H9 (cell line): ENCODE data around the gene NFIX. TPM values are rescaled to one million over a fixed set of nuclear protein-coding genes. Genes with fewer than 3 reads are reported as not detected.
A peak's percentile ranks its signal among the peaks of the same experiment; 100 is the strongest.

Experiments used
- DNase-seq: peaks from one replicate; pipeline ENCODE4 v3.0.0-alpha.2; 2017
- H2AFZ ChIP-seq: one replicate; pipeline ENCODE4 v1.6.1; 2013; ENCODE audit warnings: mild to moderate bottlenecking, low read length, control low read depth, moderate library complexity
- H2AK5ac ChIP-seq: 2 replicates; pipeline ENCODE4 v1.6.1; 2013; ENCODE audit warnings: low read length, control low read depth, mixed read lengths; ENCODE audit not compliant: insufficient read length
- H2BK120ac ChIP-seq: one replicate; pipeline ENCODE4 v1.6.1; 2013; ENCODE audit warnings: low read depth, mild to moderate bottlenecking, low read length, control low read depth, inconsistent platforms; ENCODE audit not compliant: poor library complexity, severe bottlenecking
- H2BK12ac ChIP-seq: 2 replicates; pipeline ENCODE4 v1.6.1; 2013; ENCODE audit warnings: low read length, control low read depth, mixed read lengths, low read depth; ENCODE audit not compliant: insufficient read length
- H2BK15ac ChIP-seq: 2 replicates; pipeline ENCODE4 v1.6.1; 2013; ENCODE audit warnings: low read depth, low read length, control low read depth
- H2BK20ac ChIP-seq: one replicate; pipeline ENCODE4 v1.6.1; 2013; ENCODE audit warnings: low read depth, mild to moderate bottlenecking, low read length, control low read depth, inconsistent platforms; ENCODE audit not compliant: poor library complexity, severe bottlenecking
- H2BK5ac ChIP-seq: 2 replicates; pipeline ENCODE4 v1.6.1; 2013; ENCODE audit warnings: low read length, control low read depth, mixed read lengths; ENCODE audit not compliant: insufficient read length
- H3K14ac ChIP-seq: 2 replicates; pipeline ENCODE4 v1.6.1; 2013; ENCODE audit warnings: low read length, control low read depth; ENCODE audit not compliant: insufficient read depth
- H3K18ac ChIP-seq: 2 replicates; pipeline ENCODE4 v1.6.1; 2013; ENCODE audit warnings: low read depth, mild to moderate bottlenecking, mixed read lengths, low read length, control low read depth; ENCODE audit not compliant: insufficient read length
- H3K23ac ChIP-seq: 2 replicates; pipeline ENCODE4 v1.6.1; 2013; ENCODE audit warnings: low read length, control low read depth, mixed read lengths, low read depth; ENCODE audit not compliant: insufficient read length
- H3K23me2 ChIP-seq: 2 replicates; pipeline ENCODE4 v1.6.1; 2013; ENCODE audit warnings: low read depth, mild to moderate bottlenecking, mixed read lengths, low read length, control low read depth; ENCODE audit not compliant: insufficient read length, poor library complexity, severe bottlenecking
- H3K27ac ChIP-seq: 2 replicates; pipeline ENCODE4 v1.5.1; 2013; ENCODE audit warnings: low read length, control low read depth, mixed read lengths, low read depth; ENCODE audit not compliant: insufficient read length
- H3K27me3 ChIP-seq: 2 replicates; pipeline ENCODE4 v1.6.1; 2013; ENCODE audit warnings: low read length, control low read depth, inconsistent platforms; ENCODE audit not compliant: insufficient read depth
- H3K4ac ChIP-seq: 2 replicates; pipeline ENCODE4 v1.6.1; 2013; ENCODE audit warnings: low read depth, mild to moderate bottlenecking, control low read depth, inconsistent platforms, low read length, moderate library complexity
- H3K4me1 ChIP-seq: 2 replicates; pipeline ENCODE4 v1.6.1; 2013; ENCODE audit warnings: low read length, control low read depth, inconsistent platforms; ENCODE audit not compliant: insufficient read depth
- H3K4me2 ChIP-seq: 2 replicates; pipeline ENCODE4 v1.6.1; 2013; ENCODE audit warnings: low read length, control low read depth, mixed read lengths; ENCODE audit not compliant: insufficient read length, insufficient read depth
- H3K56ac ChIP-seq: 2 replicates; pipeline ENCODE4 v1.6.1; 2013; ENCODE audit warnings: low read depth, mild to moderate bottlenecking, mixed read lengths, low read length, control low read depth; ENCODE audit not compliant: insufficient read length
- H3K79me1 ChIP-seq: 2 replicates; pipeline ENCODE4 v1.6.1; 2013; ENCODE audit warnings: low read depth, mild to moderate bottlenecking, moderate library complexity, low read length, control low read depth, inconsistent platforms; ENCODE audit not compliant: insufficient read depth, poor library complexity, severe bottlenecking
- H3K79me2 ChIP-seq: 2 replicates; pipeline ENCODE4 v1.6.1; 2013; ENCODE audit warnings: low read length, control low read depth, inconsistent platforms; ENCODE audit not compliant: insufficient read depth
- H3K9ac ChIP-seq: 2 replicates; pipeline ENCODE4 v1.6.1; 2013; ENCODE audit warnings: low read length, control low read depth, mixed read lengths; ENCODE audit not compliant: insufficient read length; ENCODE audit errors: extremely low read depth
- H3K9me3 ChIP-seq: one replicate; pipeline ENCODE4 v1.6.1; 2013; ENCODE audit warnings: low read depth, low read length, inconsistent platforms; ENCODE audit not compliant: control insufficient read depth
- H3T11ph ChIP-seq: one replicate; pipeline ENCODE4 v1.6.1; 2013; ENCODE audit warnings: mild to moderate bottlenecking, low read length, control low read depth, inconsistent platforms
- H4K20me1 ChIP-seq: one replicate; pipeline ENCODE4 v1.6.1; 2013; ENCODE audit not compliant: control insufficient read depth, insufficient read length, insufficient read depth
- H4K5ac ChIP-seq: 2 replicates; pipeline ENCODE4 v1.6.1; 2013; ENCODE audit warnings: low read depth, mild to moderate bottlenecking, mixed read lengths, low read length, control low read depth; ENCODE audit not compliant: insufficient read length
- H4K8ac ChIP-seq: replicated peaks from 2 replicates; pipeline ENCODE4 v1.6.1; 2013; ENCODE audit warnings: low read length, control low read depth, mixed read lengths, low read depth; ENCODE audit not compliant: insufficient read length
- H4K91ac ChIP-seq: 2 replicates; pipeline ENCODE4 v1.6.1; 2013; ENCODE audit warnings: low read depth, mild to moderate bottlenecking, moderate library complexity, mixed read lengths, low read length, control low read depth; ENCODE audit not compliant: insufficient read length
- H3K27ac Mint-ChIP-seq, 3 experiments: 2 replicates in 2 of 3; 3 replicates in 1 of 3; pipeline ENCODE4 v1.8.0; 2020 to 2021; ENCODE audit warnings: mixed read lengths in 3 of 3, mild to moderate bottlenecking in 1 of 3, moderate library complexity in 1 of 3
- H3K27me3 Mint-ChIP-seq: 2 replicates; pipeline ENCODE4 v1.8.0; 2021; ENCODE audit warnings: low read depth, mild to moderate bottlenecking, moderate library complexity, mixed read lengths
- H3K36me3 Mint-ChIP-seq, 3 experiments: 2 replicates in 2 of 3; 3 replicates in 1 of 3; pipeline ENCODE4 v1.8.0; 2020 to 2021; ENCODE audit warnings: low read depth in 3 of 3, mixed read lengths in 3 of 3; ENCODE audit not compliant: insufficient read depth in 1 of 3
- H3K4me1 Mint-ChIP-seq, 2 experiments: 2 replicates each; pipeline ENCODE4 v1.8.0; 2020; ENCODE audit warnings: mixed read lengths in 2 of 2
- H3K4me3 Mint-ChIP-seq, 2 experiments: 2 replicates in 1 of 2; 3 replicates in 1 of 2; pipeline ENCODE4 v1.8.0; 2020 to 2021; ENCODE audit warnings: mild to moderate bottlenecking in 2 of 2, mixed read lengths in 2 of 2, moderate library complexity in 1 of 2
- H3K9me3 Mint-ChIP-seq, 2 experiments: 2 replicates in 1 of 2; 3 replicates in 1 of 2; pipeline ENCODE4 v1.8.0; 2020; ENCODE audit warnings: mild to moderate bottlenecking in 2 of 2, mixed read lengths in 2 of 2, moderate library complexity in 1 of 2
- WGBS: extraction: QIAGEN DNeasy Blood & Tissue Kit; methylation state at CpG from one replicate; pipeline ENCODE4 v1.1.7; 2013; ENCODE audit warnings: missing lambda C conversion rate, low lambda C conversion rate, mixed read lengths; ENCODE audit not compliant: insufficient read length; ENCODE audit errors: extremely low coverage; 5-methylcytosine and 5-hydroxymethylcytosine counted together
- total RNA-seq: library from RNA; stranded (reverse); gene quantifications from 2 replicates; pipeline ENCODE4 v1.2.1, GENCODE V29; 2021
- TF ChIP-seq, protein P1 (sequence below): fragments of 200-600 bp; sonication (generic); conservative IDR thresholded peaks from 3 replicates; pipeline ENCODE4 v1.8.0; 2021; ENCODE audit warnings: antibody characterized with exemption, mild to moderate bottlenecking

NFIX gene
- total RNA-seq, 1 experiment from 2014 or later, result 0.31 TPM

DNA sequence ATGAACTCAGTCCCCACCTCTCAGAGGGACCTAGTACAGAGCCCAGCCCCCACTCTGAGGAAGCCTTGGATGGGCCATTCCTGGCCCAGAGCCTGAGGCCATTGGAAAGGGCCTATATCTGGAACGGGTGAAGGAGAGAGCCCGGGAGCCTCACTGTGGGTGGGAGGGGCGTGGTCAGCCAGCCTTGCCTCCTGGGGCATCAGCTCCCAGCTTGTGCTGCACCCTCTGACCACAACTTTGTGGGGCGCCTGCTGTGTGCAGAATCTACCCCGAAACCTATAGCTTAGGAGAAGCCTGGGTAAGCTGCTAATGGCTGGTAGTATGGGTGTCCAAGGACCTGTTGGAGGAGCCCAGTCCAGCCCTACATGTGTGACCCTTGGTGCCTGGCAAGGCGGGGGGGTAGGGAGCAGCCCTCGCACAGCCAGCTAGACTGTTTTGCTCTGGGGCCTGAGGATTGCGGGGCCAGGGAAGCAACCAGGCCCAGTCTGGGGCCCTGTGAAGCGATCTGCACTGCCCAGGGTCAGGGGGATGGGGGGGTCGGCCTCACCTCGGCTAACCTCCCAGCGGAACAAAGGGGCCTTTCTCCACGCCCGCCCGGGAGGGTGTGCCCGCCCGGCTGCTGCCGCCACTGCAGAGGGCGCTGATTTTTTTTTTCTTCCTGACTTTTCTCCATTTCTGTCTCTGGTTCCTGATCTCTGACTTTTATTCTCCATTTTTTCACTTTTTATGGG, 65.1 kb downstream of the NFIX start:
- Histone ChIP-seq H3K9ac (no peak overlapping the region), H3K79me1 (no peaks in the 10 kb centered on the region), H3K18ac (no peak overlapping the region), H3K14ac (no peak overlapping the region), H3K9me3 (no peaks in the 10 kb centered on the region), H2BK120ac (no peak overlapping the region), H2BK12ac (no peak overlapping the region), H2BK5ac (no peak overlapping the region), H3K4me2 (peak overlapping the region; percentile 27), H3K79me2 (no peaks in the 10 kb centered on the region), H3K56ac (no peak overlapping the region), H3K4ac (no peak overlapping the region), H3K27me3 (peaks cover 49% of the 10 kb centered on the region), H2BK20ac (no peak overlapping the region), H2BK15ac (no peak overlapping the region), H3T11ph (no peak overlapping the region), H3K23me2 (peaks cover 7% of the 10 kb centered on the region), H4K5ac (no peak overlapping the region), H3K27ac (no peak overlapping the region), H2AFZ (no peak overlapping the region), H4K8ac (no peak overlapping the region), H3K4me1 (peaks cover 3% of the 10 kb centered on the region; the same call in 1 of the 2 replicates), H4K91ac (no peak overlapping the region), H3K23ac (no peak overlapping the region), H4K20me1 (no peaks in the 10 kb centered on the region), H2AK5ac (no peak overlapping the region)
- Mint-ChIP-seq H3K4me3 (peak overlapping the region; percentile 47 to 75), H3K4me1 (peaks cover 21 to 36% of the 10 kb centered on the region in 2 experiments), H3K36me3 (no peaks in the 10 kb centered on the region), H3K27me3 (peaks cover 100% of the 10 kb centered on the region), H3K27ac (no peak overlapping the region), H3K9me3 (no peaks in the 10 kb centered on the region; a peak in 1 of 5 replicates)
- DNase-seq, result no peak
- TF ChIP-seq, protein P1, sequence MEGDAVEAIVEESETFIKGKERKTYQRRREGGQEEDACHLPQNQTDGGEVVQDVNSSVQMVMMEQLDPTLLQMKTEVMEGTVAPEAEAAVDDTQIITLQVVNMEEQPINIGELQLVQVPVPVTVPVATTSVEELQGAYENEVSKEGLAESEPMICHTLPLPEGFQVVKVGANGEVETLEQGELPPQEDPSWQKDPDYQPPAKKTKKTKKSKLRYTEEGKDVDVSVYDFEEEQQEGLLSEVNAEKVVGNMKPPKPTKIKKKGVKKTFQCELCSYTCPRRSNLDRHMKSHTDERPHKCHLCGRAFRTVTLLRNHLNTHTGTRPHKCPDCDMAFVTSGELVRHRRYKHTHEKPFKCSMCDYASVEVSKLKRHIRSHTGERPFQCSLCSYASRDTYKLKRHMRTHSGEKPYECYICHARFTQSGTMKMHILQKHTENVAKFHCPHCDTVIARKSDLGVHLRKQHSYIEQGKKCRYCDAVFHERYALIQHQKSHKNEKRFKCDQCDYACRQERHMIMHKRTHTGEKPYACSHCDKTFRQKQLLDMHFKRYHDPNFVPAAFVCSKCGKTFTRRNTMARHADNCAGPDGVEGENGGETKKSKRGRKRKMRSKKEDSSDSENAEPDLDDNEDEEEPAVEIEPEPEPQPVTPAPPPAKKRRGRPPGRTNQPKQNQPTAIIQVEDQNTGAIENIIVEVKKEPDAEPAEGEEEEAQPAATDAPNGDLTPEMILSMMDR, result no peak
- no CpG with 5 or more reads among the region's 19 CpGs for WGBS
